ENCODE measurements around the gene RIPOR3. TPM values are rescaled to one million over a fixed set of nuclear protein-coding genes. Genes with fewer than 3 reads are reported as not detected.

RIPOR3 gene
- polyA plus RNA-seq, 1 donor from 2014 or later, result not detected

DNA sequence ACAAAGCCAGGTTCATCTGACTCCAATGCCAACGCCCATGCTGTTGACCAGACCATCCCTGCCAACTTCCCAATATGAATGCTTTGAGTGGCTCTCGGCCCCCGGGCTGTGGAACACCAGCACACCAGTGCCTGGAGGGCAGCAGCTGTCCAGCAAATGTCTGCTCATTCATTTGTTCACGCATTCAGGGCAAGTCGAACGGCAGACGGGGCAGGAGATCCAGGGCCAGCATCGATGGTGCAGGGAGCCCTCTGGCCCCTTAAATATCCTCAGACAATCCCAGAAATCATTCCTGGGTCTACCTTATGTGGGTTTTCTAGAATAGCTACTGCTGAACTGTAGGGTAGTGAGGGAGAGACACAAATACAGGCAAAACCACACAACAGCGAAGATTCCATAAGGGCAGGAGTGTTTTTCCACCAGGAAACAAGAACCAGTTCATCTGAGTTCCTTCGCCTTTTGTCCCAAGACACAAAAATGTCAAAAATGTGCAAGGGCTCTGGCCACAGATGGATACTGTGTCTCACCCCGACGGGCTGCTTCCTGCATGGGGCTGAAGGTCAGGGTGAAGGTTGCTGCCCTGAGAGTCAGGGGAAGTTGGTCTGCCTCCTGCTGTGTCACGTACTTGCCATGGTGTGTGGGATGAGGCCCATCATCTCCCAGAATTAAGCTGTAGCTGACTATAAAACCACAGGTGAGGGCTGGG lies 15.5 kb downstream of the RIPOR3 start:
- no peak overlapping the region for H2AFZ ChIP-seq (ENCODE audit: low read depth, low read length)
- H3K27ac ChIP-seq (ENCODE audit: low read length), result no peak overlapping the region
- no peaks in the 10 kb centered on the region for H3K9me2 ChIP-seq (ENCODE audit: insufficient read depth, low read length)
- no peak for TF ChIP-seq MXI1 (conservative IDR thresholded peaks at IDR 0.05; ENCODE audit: poor library complexity, severe bottlenecking)
- no peak for TF ChIP-seq EP300 (conservative IDR thresholded peaks at IDR 0.05; ENCODE audit: poor library complexity, severe bottlenecking)
- no peak for TF ChIP-seq TAF1 (IDR thresholded peaks at IDR 0.05; ENCODE audit: low read depth)
- no peak for TF ChIP-seq RAD21 (conservative IDR thresholded peaks at IDR 0.05)
- no peak for TF ChIP-seq SMC3 (conservative IDR thresholded peaks at IDR 0.05; ENCODE audit: poor library complexity)
- TF ChIP-seq EZH2 (IDR thresholded peaks at IDR 0.05; ENCODE audit: borderline replicate concordance, insufficient read depth, low read length, poor library complexity, severe bottlenecking), result no peak
- TF ChIP-seq, protein P1, sequence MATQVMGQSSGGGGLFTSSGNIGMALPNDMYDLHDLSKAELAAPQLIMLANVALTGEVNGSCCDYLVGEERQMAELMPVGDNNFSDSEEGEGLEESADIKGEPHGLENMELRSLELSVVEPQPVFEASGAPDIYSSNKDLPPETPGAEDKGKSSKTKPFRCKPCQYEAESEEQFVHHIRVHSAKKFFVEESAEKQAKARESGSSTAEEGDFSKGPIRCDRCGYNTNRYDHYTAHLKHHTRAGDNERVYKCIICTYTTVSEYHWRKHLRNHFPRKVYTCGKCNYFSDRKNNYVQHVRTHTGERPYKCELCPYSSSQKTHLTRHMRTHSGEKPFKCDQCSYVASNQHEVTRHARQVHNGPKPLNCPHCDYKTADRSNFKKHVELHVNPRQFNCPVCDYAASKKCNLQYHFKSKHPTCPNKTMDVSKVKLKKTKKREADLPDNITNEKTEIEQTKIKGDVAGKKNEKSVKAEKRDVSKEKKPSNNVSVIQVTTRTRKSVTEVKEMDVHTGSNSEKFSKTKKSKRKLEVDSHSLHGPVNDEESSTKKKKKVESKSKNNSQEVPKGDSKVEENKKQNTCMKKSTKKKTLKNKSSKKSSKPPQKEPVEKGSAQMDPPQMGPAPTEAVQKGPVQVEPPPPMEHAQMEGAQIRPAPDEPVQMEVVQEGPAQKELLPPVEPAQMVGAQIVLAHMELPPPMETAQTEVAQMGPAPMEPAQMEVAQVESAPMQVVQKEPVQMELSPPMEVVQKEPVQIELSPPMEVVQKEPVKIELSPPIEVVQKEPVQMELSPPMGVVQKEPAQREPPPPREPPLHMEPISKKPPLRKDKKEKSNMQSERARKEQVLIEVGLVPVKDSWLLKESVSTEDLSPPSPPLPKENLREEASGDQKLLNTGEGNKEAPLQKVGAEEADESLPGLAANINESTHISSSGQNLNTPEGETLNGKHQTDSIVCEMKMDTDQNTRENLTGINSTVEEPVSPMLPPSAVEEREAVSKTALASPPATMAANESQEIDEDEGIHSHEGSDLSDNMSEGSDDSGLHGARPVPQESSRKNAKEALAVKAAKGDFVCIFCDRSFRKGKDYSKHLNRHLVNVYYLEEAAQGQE (IDR thresholded peaks at IDR 0.05; ENCODE audit: borderline replicate concordance), result no peak
- TF ChIP-seq, protein P2, sequence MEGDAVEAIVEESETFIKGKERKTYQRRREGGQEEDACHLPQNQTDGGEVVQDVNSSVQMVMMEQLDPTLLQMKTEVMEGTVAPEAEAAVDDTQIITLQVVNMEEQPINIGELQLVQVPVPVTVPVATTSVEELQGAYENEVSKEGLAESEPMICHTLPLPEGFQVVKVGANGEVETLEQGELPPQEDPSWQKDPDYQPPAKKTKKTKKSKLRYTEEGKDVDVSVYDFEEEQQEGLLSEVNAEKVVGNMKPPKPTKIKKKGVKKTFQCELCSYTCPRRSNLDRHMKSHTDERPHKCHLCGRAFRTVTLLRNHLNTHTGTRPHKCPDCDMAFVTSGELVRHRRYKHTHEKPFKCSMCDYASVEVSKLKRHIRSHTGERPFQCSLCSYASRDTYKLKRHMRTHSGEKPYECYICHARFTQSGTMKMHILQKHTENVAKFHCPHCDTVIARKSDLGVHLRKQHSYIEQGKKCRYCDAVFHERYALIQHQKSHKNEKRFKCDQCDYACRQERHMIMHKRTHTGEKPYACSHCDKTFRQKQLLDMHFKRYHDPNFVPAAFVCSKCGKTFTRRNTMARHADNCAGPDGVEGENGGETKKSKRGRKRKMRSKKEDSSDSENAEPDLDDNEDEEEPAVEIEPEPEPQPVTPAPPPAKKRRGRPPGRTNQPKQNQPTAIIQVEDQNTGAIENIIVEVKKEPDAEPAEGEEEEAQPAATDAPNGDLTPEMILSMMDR (IDR thresholded peaks at IDR 0.05; ENCODE audit: poor library complexity, severe bottlenecking), result no peak
- TF ChIP-seq POLR2AphosphoS5 (IDR thresholded peaks at IDR 0.05), result no peak
- H3F3A ChIP-seq (ENCODE audit: insufficient read depth, low read length, poor library complexity, severe bottlenecking), result no peaks in the 10 kb centered on the region
- H3K36me3 ChIP-seq (ENCODE audit: insufficient read depth, low read length), result no peaks in the 10 kb centered on the region
- no peak overlapping the region for H3K4me2 ChIP-seq (ENCODE audit: low read length)
- no peaks in the 10 kb centered on the region for H3K79me2 ChIP-seq (replicated peaks; ENCODE audit: insufficient read depth, low read length)
- H3K9ac ChIP-seq (ENCODE audit: low read length), result no peak overlapping the region
- H3K27me3 ChIP-seq (ENCODE audit: insufficient read depth, low read depth, low read length), result no peaks in the 10 kb centered on the region
- no peak overlapping the region for H3K4me3 ChIP-seq (ENCODE audit: low read length)
- no peaks in the 10 kb centered on the region for H3K9me3 ChIP-seq (ENCODE audit: low read length)
- no peaks in the 10 kb centered on the region for H4K20me1 ChIP-seq (ENCODE audit: insufficient read depth)

DNA sequence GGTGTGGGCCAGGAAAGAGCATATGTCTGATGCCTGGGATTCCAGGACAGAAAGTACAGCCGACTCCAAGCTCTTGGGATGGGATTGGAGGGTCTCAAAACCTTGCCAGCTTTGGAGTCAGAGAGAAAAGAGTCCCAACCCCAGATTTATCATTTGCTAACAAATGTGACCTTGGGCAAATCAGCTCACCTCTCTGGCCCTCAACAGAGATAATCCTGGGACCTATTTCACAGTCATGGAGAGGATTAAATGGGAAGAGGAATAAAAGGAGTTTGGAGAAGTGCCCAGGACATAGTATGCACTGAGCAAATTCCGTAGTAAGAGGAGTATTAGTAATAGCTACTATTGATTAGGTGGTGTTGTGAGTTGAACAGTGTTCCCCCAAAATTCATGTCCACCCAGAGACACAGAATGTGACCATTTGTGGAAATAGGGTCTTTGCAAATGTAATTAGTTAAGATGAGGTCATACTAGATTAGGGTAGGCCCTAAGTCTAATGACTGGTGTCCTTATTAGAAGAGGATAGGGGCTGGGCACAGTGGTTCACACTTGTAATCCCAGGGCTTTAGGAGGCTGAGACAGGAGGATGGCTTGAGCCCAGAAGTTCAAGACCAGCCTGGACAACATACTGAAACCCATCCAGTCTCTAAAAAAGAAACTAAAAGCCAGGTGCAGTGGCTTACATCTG lies 17.1 kb downstream of the RIPOR3 start:
- no peaks in the 10 kb centered on the region for H3K36me3 ChIP-seq (ENCODE audit: insufficient read depth, low read length)
- no peaks in the 10 kb centered on the region for H3K9me3 ChIP-seq (ENCODE audit: low read length)
- no peak overlapping the region for H3K27ac ChIP-seq (ENCODE audit: low read length)
- no peak overlapping the region for H3K4me3 ChIP-seq (ENCODE audit: low read length)
- H2AFZ ChIP-seq (ENCODE audit: low read depth, low read length), result no peak overlapping the region
- no peak overlapping the region for H3K9ac ChIP-seq (ENCODE audit: low read length)
- H4K20me1 ChIP-seq (ENCODE audit: insufficient read depth), result no peaks in the 10 kb centered on the region
- no peaks in the 10 kb centered on the region for H3K27me3 ChIP-seq (ENCODE audit: insufficient read depth, low read depth, low read length)
- no peaks in the 10 kb centered on the region for H3K9me2 ChIP-seq (ENCODE audit: insufficient read depth, low read length)
- no peaks in the 10 kb centered on the region for H3F3A ChIP-seq (ENCODE audit: insufficient read depth, low read length, poor library complexity, severe bottlenecking)
- H3K4me2 ChIP-seq (ENCODE audit: low read length), result no peak overlapping the region
- no peak for TF ChIP-seq POLR2AphosphoS5 (IDR thresholded peaks at IDR 0.05)
- no peak for TF ChIP-seq EP300 (conservative IDR thresholded peaks at IDR 0.05; ENCODE audit: poor library complexity, severe bottlenecking)
- TF ChIP-seq, protein P2 (IDR thresholded peaks at IDR 0.05; ENCODE audit: poor library complexity, severe bottlenecking), result no peak
- no peak for TF ChIP-seq MXI1 (conservative IDR thresholded peaks at IDR 0.05; ENCODE audit: poor library complexity, severe bottlenecking)
- no peak for TF ChIP-seq SMC3 (conservative IDR thresholded peaks at IDR 0.05; ENCODE audit: poor library complexity)
- TF ChIP-seq TAF1 (IDR thresholded peaks at IDR 0.05; ENCODE audit: low read depth), result no peak
- no peak for TF ChIP-seq RAD21 (conservative IDR thresholded peaks at IDR 0.05)
- TF ChIP-seq, protein P1 (IDR thresholded peaks at IDR 0.05; ENCODE audit: borderline replicate concordance), result no peak
- no peak for TF ChIP-seq EZH2 (IDR thresholded peaks at IDR 0.05; ENCODE audit: borderline replicate concordance, insufficient read depth, low read length, poor library complexity, severe bottlenecking)
- no peaks in the 10 kb centered on the region for H3K79me2 ChIP-seq (replicated peaks; ENCODE audit: insufficient read depth, low read length)
